GM12801 (cell line): ENCODE measurements around the gene RAB24.

Experiments
- TF ChIP-seq, protein P1 (sequence below): IDR thresholded peaks from one replicate; pipeline ENCODE4 v1.5.1; 2011; ENCODE audit warnings: control low read depth; ENCODE audit not compliant: insufficient read length; ENCODE audit errors: extremely low read depth

The RAB24 gene

DNA sequence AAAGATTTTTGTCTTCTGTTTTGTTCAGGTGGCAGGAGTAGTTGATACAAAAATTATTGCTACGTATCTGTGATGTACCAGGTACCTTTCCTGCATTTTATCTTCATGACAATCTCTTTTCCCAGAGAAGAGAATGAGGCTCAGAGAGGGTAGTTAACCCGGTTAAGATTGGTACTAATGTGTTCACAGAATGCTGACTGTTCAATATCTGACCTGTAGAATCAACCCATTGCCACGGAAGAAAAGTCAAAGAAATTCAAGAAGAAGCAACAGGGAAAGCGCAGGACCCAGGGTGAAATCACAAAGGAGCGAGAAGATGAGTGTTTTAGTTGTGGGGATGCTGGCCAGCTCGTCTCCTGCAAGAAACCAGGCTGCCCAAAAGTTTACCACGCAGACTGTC lies 11.8 kb downstream of the RAB24 start:
- TF ChIP-seq, protein P1, sequence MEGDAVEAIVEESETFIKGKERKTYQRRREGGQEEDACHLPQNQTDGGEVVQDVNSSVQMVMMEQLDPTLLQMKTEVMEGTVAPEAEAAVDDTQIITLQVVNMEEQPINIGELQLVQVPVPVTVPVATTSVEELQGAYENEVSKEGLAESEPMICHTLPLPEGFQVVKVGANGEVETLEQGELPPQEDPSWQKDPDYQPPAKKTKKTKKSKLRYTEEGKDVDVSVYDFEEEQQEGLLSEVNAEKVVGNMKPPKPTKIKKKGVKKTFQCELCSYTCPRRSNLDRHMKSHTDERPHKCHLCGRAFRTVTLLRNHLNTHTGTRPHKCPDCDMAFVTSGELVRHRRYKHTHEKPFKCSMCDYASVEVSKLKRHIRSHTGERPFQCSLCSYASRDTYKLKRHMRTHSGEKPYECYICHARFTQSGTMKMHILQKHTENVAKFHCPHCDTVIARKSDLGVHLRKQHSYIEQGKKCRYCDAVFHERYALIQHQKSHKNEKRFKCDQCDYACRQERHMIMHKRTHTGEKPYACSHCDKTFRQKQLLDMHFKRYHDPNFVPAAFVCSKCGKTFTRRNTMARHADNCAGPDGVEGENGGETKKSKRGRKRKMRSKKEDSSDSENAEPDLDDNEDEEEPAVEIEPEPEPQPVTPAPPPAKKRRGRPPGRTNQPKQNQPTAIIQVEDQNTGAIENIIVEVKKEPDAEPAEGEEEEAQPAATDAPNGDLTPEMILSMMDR = no peak

DNA sequence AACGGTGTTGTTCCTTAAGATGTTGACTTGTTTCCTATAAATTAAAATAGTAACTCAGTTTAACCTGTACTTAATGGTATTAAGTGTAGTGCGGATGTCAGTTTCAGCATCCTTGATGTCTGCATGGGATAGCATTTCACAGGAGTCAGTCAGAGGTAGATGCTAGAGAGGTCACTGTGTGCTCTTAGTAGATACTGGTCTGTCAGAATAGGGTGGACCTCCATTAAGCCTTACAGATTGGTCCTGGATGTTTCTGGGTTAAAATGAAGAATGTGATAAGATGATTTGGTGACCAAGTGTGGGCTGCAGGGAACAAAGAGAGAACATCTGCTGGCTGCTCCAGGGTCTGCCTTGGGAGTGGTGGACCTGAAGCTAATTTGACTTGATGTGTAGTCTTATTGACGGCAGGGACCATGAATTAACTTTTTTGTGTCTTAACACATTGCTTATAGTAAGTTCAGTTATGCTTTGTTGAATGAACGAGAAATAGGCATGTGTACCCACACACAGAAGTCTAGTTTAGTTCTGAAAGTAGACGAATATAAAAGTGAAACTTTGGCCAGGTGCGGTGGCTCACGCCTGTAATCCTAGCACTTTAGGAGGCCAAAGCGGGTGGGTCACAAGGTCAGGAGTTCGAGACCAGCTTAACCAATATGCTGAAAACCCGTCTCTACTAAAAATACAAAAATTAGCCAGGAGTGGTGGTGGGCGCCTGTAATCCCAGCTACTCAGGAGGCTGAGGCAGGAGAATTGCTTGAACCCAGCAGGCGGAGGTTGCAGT lies 12.5 kb downstream of the RAB24 start:
- TF ChIP-seq, protein P1 = no peak

DNA sequence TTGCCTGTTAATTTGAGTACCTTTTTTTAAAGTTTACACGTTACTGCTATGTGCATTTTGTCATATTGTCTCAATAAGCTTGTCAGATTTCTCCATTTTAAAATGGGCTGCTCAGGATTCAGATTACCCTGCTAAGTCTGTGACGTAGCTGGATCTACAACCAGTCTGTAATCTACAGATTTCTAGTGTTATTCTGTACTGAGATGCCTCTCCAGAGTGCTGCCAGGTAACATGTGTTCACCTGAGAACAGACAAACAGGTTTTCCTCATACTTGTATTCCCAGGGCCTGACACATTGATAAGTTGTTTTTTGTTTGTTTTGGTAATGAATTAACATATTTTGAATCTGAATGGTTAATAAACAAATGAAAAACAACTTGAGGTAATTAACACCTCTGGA lies 15.3 kb downstream of the RAB24 start:
- TF ChIP-seq, protein P1 = no peak

DNA sequence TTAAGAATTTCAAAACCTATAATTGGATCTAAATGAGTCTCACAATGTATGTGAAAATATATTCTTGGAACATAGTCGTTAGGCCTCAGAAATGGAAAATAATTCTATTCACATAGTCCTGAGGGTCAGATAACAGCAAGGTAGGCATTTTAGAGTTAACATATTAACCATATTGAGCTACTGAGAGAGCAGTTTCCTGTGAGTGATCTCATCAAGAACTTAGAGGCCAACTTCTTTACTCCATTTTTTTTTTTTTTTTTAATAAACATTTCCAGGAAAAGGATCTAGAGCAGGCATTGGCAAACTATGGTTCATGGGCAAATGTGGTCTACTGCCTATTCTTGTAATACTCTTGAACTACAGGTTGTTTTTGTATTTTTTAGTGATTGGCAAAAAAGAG lies 26.6 kb downstream of the RAB24 start:
- TF ChIP-seq, protein P1 = no peak

DNA sequence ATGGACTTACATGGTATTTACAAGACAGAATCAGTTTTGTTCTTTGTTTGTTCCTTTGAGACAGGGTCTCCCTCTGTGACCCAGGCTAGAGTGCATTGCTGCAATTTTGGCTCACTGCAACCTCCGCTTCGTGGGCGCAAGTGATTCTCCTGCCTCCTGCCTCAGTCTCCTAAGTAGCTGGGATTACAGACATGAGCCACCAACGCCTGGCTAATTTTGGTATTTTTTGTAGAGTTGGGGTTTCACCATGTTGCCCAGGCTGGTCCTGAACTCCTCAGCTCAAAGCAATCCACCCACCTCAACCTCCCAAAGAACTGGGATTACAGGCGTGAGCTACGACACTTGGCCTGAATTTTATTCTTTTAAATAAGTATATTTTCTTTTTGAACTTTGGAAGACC lies 27.6 kb downstream of the RAB24 start:
- TF ChIP-seq, protein P1 = no peak

DNA sequence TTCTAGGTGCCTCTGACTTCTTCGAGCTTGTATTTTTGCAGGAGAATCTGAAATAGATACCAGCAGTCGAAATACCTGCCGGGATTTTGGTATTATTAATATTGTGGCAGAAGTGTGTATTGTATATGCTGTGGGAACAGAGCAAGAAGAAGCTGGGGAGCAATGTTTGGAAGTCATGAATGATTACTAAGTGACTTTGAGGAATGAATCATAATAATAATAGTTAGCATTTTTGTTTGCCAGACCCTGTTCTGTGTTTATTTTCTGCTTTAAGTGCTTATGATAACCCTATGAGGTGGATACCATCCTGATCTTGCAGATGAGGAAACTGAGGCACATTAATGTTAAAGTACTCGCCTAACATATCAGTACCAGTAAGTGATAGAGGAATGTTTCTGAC lies 32.4 kb downstream of the RAB24 start:
- TF ChIP-seq, protein P1 = no peak

DNA sequence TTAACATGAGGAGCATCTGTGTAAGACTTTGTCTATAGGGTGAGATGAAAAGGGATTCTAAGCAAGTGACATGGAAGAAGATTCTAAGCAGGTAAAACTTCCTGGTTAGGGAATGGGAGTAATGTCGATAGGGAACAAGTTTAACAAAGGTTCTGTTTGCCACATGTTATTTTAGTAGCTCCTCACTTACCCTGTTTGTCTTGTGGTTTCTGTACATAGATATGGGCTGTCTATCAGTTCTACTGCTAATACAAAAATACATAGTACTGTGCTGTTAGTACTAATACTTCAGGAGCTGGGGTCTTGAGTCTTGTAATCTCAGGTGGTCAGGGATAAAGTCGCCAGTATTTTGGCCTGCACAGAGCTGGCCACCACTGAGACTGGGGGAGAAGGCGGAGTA lies 32.9 kb downstream of the RAB24 start:
- TF ChIP-seq, protein P1 = no peak
